Trophoblast cell (in vitro differentiated cells and primary cell): ENCODE data around the gene KRTAP9-2.
"Not testable (repeated sequence)": the region's sequence is repeated elsewhere in the genome, so short reads cannot be mapped to it uniquely, and the experiment has no call there.

Experiments
- DNase-seq, 2 donors: peaks; one replicate each; pipeline ENCODE4 v3.0.0-alpha.2; 2016
- H2AFZ ChIP-seq: 2 replicates; pipeline ENCODE4 v1.6.1; 2013; ENCODE audit warnings: low read length, moderate library complexity, mild to moderate bottlenecking; ENCODE audit not compliant: insufficient read depth, poor library complexity
- H2AK5ac ChIP-seq: 2 replicates; pipeline ENCODE4 v1.6.1; 2013; ENCODE audit warnings: mild to moderate bottlenecking, low read length
- H2BK120ac ChIP-seq: 2 replicates; pipeline ENCODE4 v1.6.1; 2013; ENCODE audit warnings: low read length, mild to moderate bottlenecking, moderate library complexity; ENCODE audit not compliant: insufficient read depth, poor library complexity
- H2BK12ac ChIP-seq: 2 replicates; pipeline ENCODE4 v1.6.1; 2013; ENCODE audit warnings: mild to moderate bottlenecking, low read length, moderate library complexity
- H2BK5ac ChIP-seq: 2 replicates; pipeline ENCODE4 v1.6.1; 2013; ENCODE audit warnings: low read length, low read depth, moderate library complexity, mild to moderate bottlenecking; ENCODE audit not compliant: poor library complexity
- H3K14ac ChIP-seq: 2 replicates; pipeline ENCODE4 v1.6.1; 2013; ENCODE audit warnings: mild to moderate bottlenecking, low read length
- H3K18ac ChIP-seq: 2 replicates; pipeline ENCODE4 v1.6.1; 2013; ENCODE audit warnings: mild to moderate bottlenecking, low read length
- H3K23ac ChIP-seq: 2 replicates; pipeline ENCODE4 v1.6.1; 2013; ENCODE audit warnings: low read length
- H3K27ac ChIP-seq: 2 replicates; pipeline ENCODE4 v1.5.1; 2013; ENCODE audit warnings: low read depth, mild to moderate bottlenecking, inconsistent platforms, low read length, moderate library complexity
- H3K27me3 ChIP-seq: 2 replicates; pipeline ENCODE4 v1.6.1; 2013; ENCODE audit warnings: inconsistent platforms, mild to moderate bottlenecking, low read length, moderate library complexity; ENCODE audit not compliant: insufficient read depth
- H3K36me3 ChIP-seq, 2 experiments: 1 replicate in 1 of 2; 2 replicates in 1 of 2; pipeline ENCODE4 v1.6.1; 2013; ENCODE audit warnings: low read length in 2 of 2, mild to moderate bottlenecking in 2 of 2, moderate library complexity in 1 of 2; ENCODE audit not compliant: insufficient read depth in 2 of 2, control insufficient read depth in 1 of 2
- H3K4ac ChIP-seq: 2 replicates; pipeline ENCODE4 v1.6.1; 2013; ENCODE audit warnings: low read depth, mild to moderate bottlenecking, low read length, moderate library complexity
- H3K4me1 ChIP-seq, 2 experiments: 1 replicate in 1 of 2; 2 replicates in 1 of 2; pipeline ENCODE4 v1.6.1; 2013; ENCODE audit warnings: low read length in 2 of 2, mild to moderate bottlenecking in 2 of 2, moderate library complexity in 1 of 2; ENCODE audit not compliant: insufficient read depth in 2 of 2, control insufficient read depth in 1 of 2
- H3K4me2 ChIP-seq: 2 replicates; pipeline ENCODE4 v1.6.1; 2013; ENCODE audit warnings: inconsistent platforms, mild to moderate bottlenecking, low read length, moderate library complexity
- H3K4me3 ChIP-seq: 2 replicates; pipeline ENCODE4 v1.5.1; 2013; ENCODE audit warnings: mild to moderate bottlenecking, low read depth, low read length, inconsistent platforms
- H3K79me1 ChIP-seq: one replicate; pipeline ENCODE4 v1.6.1; 2013; ENCODE audit warnings: low read length
- H3K79me2 ChIP-seq: 2 replicates; pipeline ENCODE4 v1.6.1; 2013; ENCODE audit warnings: low read length, mild to moderate bottlenecking; ENCODE audit not compliant: control insufficient read depth, insufficient read depth, poor library complexity
- H3K9ac ChIP-seq: 2 replicates; pipeline ENCODE4 v1.6.1; 2013; ENCODE audit warnings: mild to moderate bottlenecking, low read length
- H3K9me3 ChIP-seq: 2 replicates; pipeline ENCODE4 v1.6.1; 2013; ENCODE audit warnings: low read depth, mild to moderate bottlenecking, control low read depth, inconsistent platforms, low read length; ENCODE audit not compliant: insufficient read depth
- H4K12ac ChIP-seq: 2 replicates; pipeline ENCODE4 v1.6.1; 2013; ENCODE audit warnings: low read depth, mild to moderate bottlenecking, low read length, moderate library complexity
- H4K8ac ChIP-seq: 2 replicates; pipeline ENCODE4 v1.6.1; 2013; ENCODE audit warnings: low read depth, mild to moderate bottlenecking, low read length, moderate library complexity
- H4K91ac ChIP-seq: one replicate; pipeline ENCODE4 v1.6.1; 2013; ENCODE audit warnings: low read depth, mild to moderate bottlenecking, low read length, moderate library complexity
- WGBS: extraction: QIAGEN DNeasy Blood & Tissue Kit; methylation state at CpG from one replicate; pipeline ENCODE4 v1.1.7; 2013; ENCODE audit warnings: missing lambda C conversion rate; ENCODE audit not compliant: insufficient read length, insufficient coverage; ENCODE audit errors: extremely low coverage; 5-methylcytosine and 5-hydroxymethylcytosine counted together

The KRTAP9-2 gene

DNA sequence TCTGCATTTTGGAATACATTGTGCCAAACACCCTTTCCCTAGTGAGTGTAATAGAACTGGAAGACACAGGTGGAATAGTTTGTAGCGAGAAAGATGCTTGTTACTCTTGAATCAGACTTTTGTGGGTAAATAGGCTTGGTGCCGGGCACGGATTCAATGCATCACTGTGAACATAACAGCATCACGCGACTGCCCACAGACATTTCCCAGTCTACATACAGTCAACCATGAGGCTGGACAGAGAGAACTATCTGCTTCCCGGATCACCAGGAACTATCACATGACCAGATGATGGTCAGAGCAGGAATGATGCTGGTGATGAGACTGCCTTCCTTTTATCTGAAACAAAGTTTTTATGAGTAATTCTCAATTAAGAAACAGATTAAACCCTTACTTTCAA, 397 bp upstream of the KRTAP9-2 start:
- H3K36me3 ChIP-seq: no peaks in the 10 kb centered on the region
- H2BK12ac ChIP-seq: no peak overlapping the region
- no peak overlapping the region for H2AK5ac ChIP-seq
- no peak overlapping the region for H4K8ac ChIP-seq
- WGBS: no CpG with 5 or more reads among the region's 6 CpGs
- no peak overlapping the region for H2AFZ ChIP-seq
- no peaks in the 10 kb centered on the region for H3K27me3 ChIP-seq
- no peak overlapping the region for H4K12ac ChIP-seq
- no peaks in the 10 kb centered on the region for H3K79me1 ChIP-seq
- H3K14ac ChIP-seq: no peak overlapping the region
- H2BK5ac ChIP-seq: peak overlapping the region; percentile 40
- H3K18ac ChIP-seq: no peak overlapping the region
- H3K4me1 ChIP-seq: no peaks in the 10 kb centered on the region
- no peak overlapping the region for H3K4ac ChIP-seq
- H3K27ac ChIP-seq: no peak overlapping the region
- H3K79me2 ChIP-seq: no peaks in the 10 kb centered on the region
- DNase-seq: peak in 1 of 2 donors; percentile 35
- no peak overlapping the region for H3K23ac ChIP-seq
- H3K4me2 ChIP-seq: no peak overlapping the region
- no peak overlapping the region for H2BK120ac ChIP-seq
- H3K9me3 ChIP-seq: no peaks in the 10 kb centered on the region
- H3K9ac ChIP-seq: no peak overlapping the region
- no peak overlapping the region for H3K4me3 ChIP-seq
- no peak overlapping the region for H4K91ac ChIP-seq

DNA sequence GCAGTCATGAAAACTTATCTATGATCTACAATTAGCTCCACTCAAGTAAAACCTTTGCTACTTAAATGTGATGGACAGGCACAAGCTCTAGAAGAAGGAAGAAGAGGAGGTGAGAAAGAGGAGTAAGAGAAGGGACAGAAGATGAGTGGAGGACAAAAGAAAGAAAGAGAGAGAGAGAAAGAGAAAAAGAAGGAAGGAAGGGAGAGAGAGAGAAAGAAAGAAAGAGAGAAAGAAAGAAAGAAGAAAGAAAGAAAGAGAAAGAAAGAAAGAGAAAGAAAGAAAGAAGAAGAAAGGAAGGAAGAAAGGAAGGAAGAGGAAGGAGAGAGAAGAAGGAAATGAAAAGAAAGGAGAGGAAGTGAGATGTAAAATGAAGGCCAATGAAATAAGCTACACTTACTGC, 3.6 kb downstream of the KRTAP9-2 start:
- Histone ChIP-seq H3K9ac (no peak overlapping the region), H3K4me3 (no peak overlapping the region), H3K4me2 (no peak overlapping the region), H3K4me1 (no peaks in the 10 kb centered on the region), H3K36me3 (no peaks in the 10 kb centered on the region), H3K27ac (no peak overlapping the region), H3K23ac (no peak overlapping the region), H4K8ac (no peak overlapping the region), H2BK5ac (no peak overlapping the region), H2BK12ac (no peak overlapping the region), H4K12ac (no peak overlapping the region), H3K79me2 (no peaks in the 10 kb centered on the region), H3K14ac (no peak overlapping the region), H2AFZ (no peak overlapping the region), H2BK120ac (no peak overlapping the region), H3K79me1 (no peaks in the 10 kb centered on the region), H3K18ac (no peak overlapping the region), H3K9me3 (no peaks in the 10 kb centered on the region), H4K91ac (no peak overlapping the region), H3K4ac (no peak overlapping the region), H3K27me3 (no peaks in the 10 kb centered on the region), H2AK5ac (no peak overlapping the region)
- DNase-seq: no peak

GRCh38 chr17:41231731-41232130, 5.3 kb downstream of the KRTAP9-2 start:
- Histone ChIP-seq H2BK120ac (no peak overlapping the region), H4K91ac (no peak overlapping the region), H4K8ac (no peak overlapping the region), H3K79me2 (no peaks in the 10 kb centered on the region), H3K9ac (no peak overlapping the region), H4K12ac (no peak overlapping the region), H3K4ac (no peak overlapping the region), H3K18ac (no peak overlapping the region), H3K4me2 (no peak overlapping the region), H3K14ac (no peak overlapping the region), H3K79me1 (no peaks in the 10 kb centered on the region), H2AK5ac (no peak overlapping the region), H3K4me1 (no peaks in the 10 kb centered on the region), H3K36me3 (no peaks in the 10 kb centered on the region), H3K27ac (no peak overlapping the region), H2AFZ (no peak overlapping the region), H2BK12ac (no peak overlapping the region), H2BK5ac (no peak overlapping the region), H3K9me3 (no peaks in the 10 kb centered on the region), H3K4me3 (no peak overlapping the region), H3K27me3 (no peaks in the 10 kb centered on the region), H3K23ac (no peak overlapping the region)
- no peak for DNase-seq
- no CpG with 5 or more reads among the region's 6 CpGs for WGBS

DNA sequence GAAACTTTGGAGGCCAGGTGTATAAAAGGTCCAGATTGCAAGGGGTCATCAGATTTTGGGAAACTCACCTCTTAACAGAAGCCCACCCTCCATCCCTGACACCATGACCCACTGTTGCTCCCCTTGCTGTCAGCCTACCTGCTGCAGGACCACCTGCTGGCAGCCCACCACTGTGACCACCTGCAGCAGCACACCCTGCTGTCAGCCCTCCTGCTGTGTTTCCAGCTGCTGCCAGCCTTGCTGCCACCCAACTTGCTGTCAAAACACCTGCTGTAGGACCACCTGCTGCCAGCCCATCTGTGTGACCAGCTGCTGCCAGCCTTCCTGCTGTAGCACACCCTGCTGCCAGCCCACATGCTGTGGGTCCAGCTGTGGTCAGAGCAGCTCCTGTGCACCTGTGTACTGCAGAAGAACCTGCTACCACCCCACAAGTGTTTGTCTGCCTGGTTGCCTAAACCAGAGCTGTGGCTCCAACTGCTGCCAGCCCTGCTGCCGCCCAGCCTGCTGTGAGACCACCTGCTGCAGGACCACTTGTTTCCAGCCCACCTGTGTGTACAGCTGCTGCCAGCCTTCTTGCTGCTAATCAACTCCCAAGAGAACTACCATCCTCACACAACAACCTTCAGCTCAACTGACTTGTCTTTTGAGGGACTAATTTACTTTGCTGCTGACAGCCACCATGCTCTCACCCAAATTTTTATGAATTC, 6.1 kb downstream of the KRTAP9-2 start, which contains the start of gene KRTAP9-3:
Gene KRTAP9-3 (plus strand): TSS at position 51 of the 707 bp plus-strand sequence. CDS start 53 bp downstream, at position 104.
- not testable (repeated sequence) for DNase-seq, H3K36me3 ChIP-seq, H3K27me3 ChIP-seq, H3K4me2 ChIP-seq, H4K8ac ChIP-seq, H2BK5ac ChIP-seq, H3K4me1 ChIP-seq, H2BK120ac ChIP-seq, H2BK12ac ChIP-seq, H3K79me1 ChIP-seq, H3K9ac ChIP-seq, H3K79me2 ChIP-seq, H3K4me3 ChIP-seq, H3K14ac ChIP-seq, H3K27ac ChIP-seq, H3K4ac ChIP-seq, H3K18ac ChIP-seq, H3K9me3 ChIP-seq, H3K23ac ChIP-seq, H2AK5ac ChIP-seq, H4K91ac ChIP-seq, H4K12ac ChIP-seq, H2AFZ ChIP-seq
- WGBS: no CpG with 5 or more reads among the region's 1 CpG
